H4 (cell line): ENCODE measurements around the gene CYB5D1. TPM values are rescaled to one million over a fixed set of nuclear protein-coding genes. Genes with fewer than 3 reads are reported as not detected.

Experiments
- total RNA-seq: library from RNA; depleted of rRNA; stranded (reverse); fragments of >200 nt; shearing (Covaris generic); gene quantifications from 2 replicates; pipeline ENCODE4 v1.2.3, GENCODE V29; 2014; rRNA removed

The CYB5D1 gene
- total RNA-seq, 1 experiment from 2014 or later, result 7.5 TPM

Other genes starting within 250 kb of the CYB5D1 start
- gene FXR2, start 243.1 kb upstream of the CYB5D1 start, total RNA-seq, result 11.4 and 16.5 TPM in 2 replicates
- 39.6 and 45.6 TPM in 2 replicates for gene SAT2, start 230.2 kb upstream of the CYB5D1 start, total RNA-seq
- gene SHBG, start 227.9 kb upstream of the CYB5D1 start, total RNA-seq, result not detected in 2 replicates
- not detected in 2 replicates for gene ATP1B2, start 207.1 kb upstream of the CYB5D1 start, total RNA-seq
- 35.9 and 43.7 TPM in 2 replicates for gene TP53, start 170.5 kb upstream of the CYB5D1 start, total RNA-seq
- gene WRAP53, start 169.5 kb upstream of the CYB5D1 start, total RNA-seq, result 9.9 and 15.8 TPM in 2 replicates
- 5.6 and 6.2 TPM in 2 replicates for gene EFNB3, start 152.8 kb upstream of the CYB5D1 start, total RNA-seq
- gene DNAH2, start 140.3 kb upstream of the CYB5D1 start, total RNA-seq, result 0.10 and 0.12 TPM in 2 replicates
- 0.21 and 4.1 TPM in 2 replicates for gene KDM6B, start 23.8 kb upstream of the CYB5D1 start, total RNA-seq
- gene TMEM88, start 2.9 kb upstream of the CYB5D1 start, total RNA-seq, result not detected in 2 replicates
- 70.3 and 104 TPM in 2 replicates for gene NAA38, start 444 bp upstream of the CYB5D1 start, total RNA-seq
- 26.5 and 35.0 TPM in 2 replicates for gene CHD3, start 30.8 kb downstream of the CYB5D1 start, total RNA-seq
- gene RNF227, start 58.3 kb downstream of the CYB5D1 start, total RNA-seq, result 1.1 and 3.6 TPM in 2 replicates
- gene KCNAB3, start 71.9 kb downstream of the CYB5D1 start, total RNA-seq, result 0.21 TPM in 1 of 2 replicates, not detected in the other
- 22.8 and 33.4 TPM in 2 replicates for gene TRAPPC1, start 73.9 kb downstream of the CYB5D1 start, total RNA-seq
- 6.2 and 9.1 TPM in 2 replicates for gene CNTROB, start 74.2 kb downstream of the CYB5D1 start, total RNA-seq
- not detected in 2 replicates for gene GUCY2D, start 144.6 kb downstream of the CYB5D1 start, total RNA-seq
- not detected in 2 replicates for gene ALOX15B, start 181.1 kb downstream of the CYB5D1 start, total RNA-seq
- not detected in 2 replicates for gene ALOX12B, start 229.7 kb downstream of the CYB5D1 start, total RNA-seq